OCI-LY1 (cell line): ENCODE results near the gene USP34.
A peak's percentile ranks its signal among the peaks of the same experiment; 100 is the strongest.

ENCODE experiments used
- H2AFZ ChIP-seq: fragments of 200-600 bp; sonication (generic), shearing (Covaris generic); 2 replicates; pipeline ENCODE4 v1.6.0; 2014; ENCODE audit warnings: antibody characterized with exemption, mild to moderate bottlenecking, low read length
- H3F3A ChIP-seq: fragments of 200-600 bp; sonication (generic), shearing (Covaris generic); 2 replicates; pipeline ENCODE4 v1.6.0; 2014; ENCODE audit warnings: mild to moderate bottlenecking, antibody characterized with exemption, low read length, moderate library complexity; ENCODE audit not compliant: insufficient read depth
- H3K27ac ChIP-seq: fragments of 200-600 bp; sonication (generic); 2 replicates; pipeline ENCODE4 v1.5.1; 2014; ENCODE audit warnings: low read length, mixed run types, mild to moderate bottlenecking, low read depth; ENCODE audit not compliant: poor library complexity, severe bottlenecking
- H3K27me3 ChIP-seq: fragments of 200-600 bp; sonication (generic); 2 replicates; pipeline ENCODE4 v1.6.0; 2014; ENCODE audit warnings: antibody characterized with exemption, mild to moderate bottlenecking, low read length, moderate library complexity; ENCODE audit not compliant: insufficient read depth
- H3K36me3 ChIP-seq: fragments of 200-600 bp; sonication (generic); 2 replicates; pipeline ENCODE4 v1.6.1; 2014; ENCODE audit warnings: mild to moderate bottlenecking, antibody characterized with exemption, low read length, moderate library complexity, mixed read lengths; ENCODE audit not compliant: insufficient read depth
- H3K4me1 ChIP-seq: fragments of 200-600 bp; sonication (generic); 2 replicates; pipeline ENCODE4 v1.5.1; 2014; ENCODE audit warnings: mild to moderate bottlenecking, low read length, moderate library complexity; ENCODE audit not compliant: insufficient read depth, severe bottlenecking
- H3K4me2 ChIP-seq: fragments of 200-600 bp; sonication (generic), shearing (Covaris generic); 2 replicates; pipeline ENCODE4 v1.6.1; 2014; ENCODE audit warnings: low read length
- H3K4me3 ChIP-seq: fragments of 200-600 bp; sonication (generic); 2 replicates; pipeline ENCODE4 v1.5.1; 2014; ENCODE audit warnings: low read length, low read depth, mild to moderate bottlenecking, mixed read lengths; ENCODE audit not compliant: poor library complexity, severe bottlenecking
- H3K79me2 ChIP-seq: fragments of 200-600 bp; shearing (Covaris generic); 2 replicates; pipeline ENCODE4 v1.6.1; 2016; ENCODE audit warnings: mixed run types, low read length, mixed read lengths; ENCODE audit not compliant: insufficient read depth
- H3K9ac ChIP-seq: fragments of 200-600 bp; sonication (generic), shearing (Covaris generic); 2 replicates; pipeline ENCODE4 v1.6.1; 2014; ENCODE audit warnings: mild to moderate bottlenecking, low read length, mixed read lengths
- H3K9me2 ChIP-seq: fragments of 200-600 bp; sonication (generic), shearing (Covaris generic); 2 replicates; pipeline ENCODE4 v1.6.1; 2014; ENCODE audit warnings: low read depth, mild to moderate bottlenecking, low read length, mixed read lengths
- H3K9me3 ChIP-seq: fragments of 200-600 bp; shearing (Covaris generic); 2 replicates; pipeline ENCODE4 v1.6.1; 2014; ENCODE audit warnings: low read length, mixed read lengths
- H4K20me1 ChIP-seq: fragments of 200-600 bp; sonication (generic), shearing (Covaris generic); 2 replicates; pipeline ENCODE4 v1.6.0; 2016; ENCODE audit warnings: mild to moderate bottlenecking, low read length; ENCODE audit not compliant: insufficient read depth
- CTCF ChIP-seq: fragments of 200-600 bp; sonication (generic), shearing (Covaris generic); IDR thresholded peaks from 2 replicates; pipeline ENCODE4 v1.5.1; 2017; ENCODE audit warnings: mild to moderate bottlenecking, antibody characterized with exemption, low read length, moderate library complexity, mixed read lengths
- EZH2 ChIP-seq: fragments of 200-600 bp; sonication (generic), shearing (Covaris generic); IDR thresholded peaks from 2 replicates; pipeline ENCODE4 v1.8.0; 2017; ENCODE audit warnings: borderline replicate concordance, mixed run types, mild to moderate bottlenecking, antibody characterized with exemption, low read length, moderate library complexity, mixed read lengths

USP34 gene

GRCh38 chr2:61178603-61179545 is 292.0 kb downstream of the USP34 start:
- Histone ChIP-seq H3K9ac (peak overlapping the region; percentile 92), H3K27ac (peak overlapping the region; percentile 57), H3K4me1 (peaks cover 48% of the 10 kb centered on the region), H2AFZ (no peak overlapping the region), H3K9me3 (no peaks in the 10 kb centered on the region), H4K20me1 (no peaks in the 10 kb centered on the region), H3K4me3 (peak overlapping the region; percentile 80), H3K9me2 (no peaks in the 10 kb centered on the region), H3F3A (no peaks in the 10 kb centered on the region), H3K79me2 (no peaks in the 10 kb centered on the region), H3K27me3 (no peaks in the 10 kb centered on the region), H3K36me3 (peaks cover 45% of the 10 kb centered on the region), H3K4me2 (peak overlapping the region; percentile 74)
- TF ChIP-seq EZH2 (no peak), CTCF (no peak)

GRCh38 chr2:61177727-61178549 is 292.9 kb downstream of the USP34 start:
- Histone ChIP-seq H3K36me3 (peaks cover 36% of the 10 kb centered on the region), H2AFZ (no peak overlapping the region), H3K27me3 (no peaks in the 10 kb centered on the region), H3K4me2 (peak overlapping the region; percentile 74), H3K9me2 (no peaks in the 10 kb centered on the region), H3K9ac (peak overlapping the region; percentile 92), H3K4me3 (peak overlapping the region; percentile 80), H3K4me1 (peaks cover 48% of the 10 kb centered on the region), H4K20me1 (no peaks in the 10 kb centered on the region), H3F3A (no peaks in the 10 kb centered on the region), H3K27ac (peak overlapping the region; percentile 57), H3K9me3 (no peaks in the 10 kb centered on the region), H3K79me2 (no peaks in the 10 kb centered on the region)
- TF ChIP-seq EZH2 (no peak), CTCF (no peak)

- Histone ChIP-seq H3K4me2 (peak overlapping the region; percentile 81), H3K27ac (peak overlapping the region; percentile 57), H3K36me3 (peaks cover 28% of the 10 kb centered on the region), H3K79me2 (no peaks in the 10 kb centered on the region), H3K4me3 (peak overlapping the region; percentile 80), H3K9ac (peak overlapping the region; percentile 92), H3K9me2 (no peaks in the 10 kb centered on the region), H3K27me3 (no peaks in the 10 kb centered on the region), H4K20me1 (no peaks in the 10 kb centered on the region), H3K4me1 (peaks cover 48% of the 10 kb centered on the region), H2AFZ (no peak overlapping the region), H3F3A (no peaks in the 10 kb centered on the region), H3K9me3 (no peaks in the 10 kb centered on the region)
- no peak for TF ChIP-seq EZH2
- no peak for TF ChIP-seq CTCF
Observed at GRCh38 chr2:61176755-61177726, 293.8 kb downstream of the USP34 start.
